Measurements from ENCODE around the gene FOLR3.
"Not testable (repeated sequence)": the region's sequence is repeated elsewhere in the genome, so short reads cannot be mapped to it uniquely, and the experiment has no call there.

Gene FOLR3

GRCh38 chr11:72136684-72137262 is 1.2 kb downstream of the FOLR3 start:
- no peak overlapping the region for H3K4me3 ChIP-seq (ENCODE audit: low read length)
- no peak for TF ChIP-seq CTCF (conservative IDR thresholded peaks at IDR 0.05; ENCODE audit: low read depth, low read length)
- DNase-seq (ENCODE audit: low read depth), result no peak

- no peak for DNase-seq (ENCODE audit: low read depth)
- H3K4me3 ChIP-seq (ENCODE audit: low read length), result no peak overlapping the region
- no peak for TF ChIP-seq CTCF (conservative IDR thresholded peaks at IDR 0.05; ENCODE audit: low read depth, low read length)
Measured at GRCh38 chr11:72138821-72139390, 3.4 kb downstream of the FOLR3 start.

GRCh38 chr11:72139500-72139899 is 4.0 kb downstream of the FOLR3 start:
- no peak overlapping the region for H3K4me3 ChIP-seq (ENCODE audit: low read length)
- TF ChIP-seq CTCF (conservative IDR thresholded peaks at IDR 0.05; ENCODE audit: low read depth, low read length), result no peak
- no peak for DNase-seq (ENCODE audit: low read depth)

GRCh38 chr11:72140661-72141060 is 5.1 kb downstream of the FOLR3 start:
- no peak overlapping the region for H3K4me3 ChIP-seq (ENCODE audit: low read length)
- DNase-seq (ENCODE audit: low read depth), result no peak
- no peak for TF ChIP-seq CTCF (conservative IDR thresholded peaks at IDR 0.05; ENCODE audit: low read depth, low read length)

- peak; percentile 76 for DNase-seq (ENCODE audit: low read depth)
- no peak for TF ChIP-seq CTCF (conservative IDR thresholded peaks at IDR 0.05; ENCODE audit: low read depth, low read length)
- no peak overlapping the region for H3K4me3 ChIP-seq (ENCODE audit: low read length)
Measured at GRCh38 chr11:72141066-72141465, 5.5 kb downstream of the FOLR3 start.

GRCh38 chr11:72142086-72142485 is 6.6 kb downstream of the FOLR3 start:
- DNase-seq (ENCODE audit: low read depth), result peak; percentile 58
- not testable (repeated sequence) for H3K4me3 ChIP-seq (ENCODE audit: low read length)

- not testable (repeated sequence) for DNase-seq (ENCODE audit: low read depth); H3K4me3 ChIP-seq (ENCODE audit: low read length)
Measured at GRCh38 chr11:72142543-72142942, 7.0 kb downstream of the FOLR3 start.

GRCh38 chr11:72144807-72145565 is 9.5 kb downstream of the FOLR3 start:
- TF ChIP-seq CTCF (conservative IDR thresholded peaks at IDR 0.05; ENCODE audit: low read depth, low read length), result no peak
- H3K4me3 ChIP-seq (ENCODE audit: low read length), result no peak overlapping the region
- peak; percentile 81 for DNase-seq (ENCODE audit: low read depth)

All from retinal pigment epithelial cell (primary cell).